Anterior cingulate cortex (tissue), 58 donors: ENCODE results near the gene PDLIM1.

Experiments used
- DNase-seq, 58 donors: peaks; one replicate each; lab custom pipeline; 2025; lab: John Stamatoyannopoulos, UW

PDLIM1 gene

DNA sequence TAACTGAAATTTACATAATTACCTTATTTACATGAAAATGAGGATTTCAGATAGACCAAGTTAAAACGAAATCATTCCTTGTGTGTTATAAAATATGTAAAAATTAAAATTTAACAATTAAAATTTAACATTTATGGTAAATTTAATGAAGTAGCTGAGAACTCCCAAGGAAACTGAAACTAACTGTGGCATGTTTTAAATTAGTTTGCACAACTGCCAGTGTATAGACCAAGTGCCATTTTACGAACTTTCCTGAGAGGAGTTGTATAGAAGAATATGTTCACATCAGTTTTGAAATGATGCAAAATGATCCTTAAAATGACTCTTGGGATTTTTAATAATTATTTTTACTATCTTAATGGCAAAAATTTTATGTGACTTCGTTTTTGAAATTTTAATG lies 23.6 kb downstream of the PDLIM1 start:
- DNase-seq: no peak

DNA sequence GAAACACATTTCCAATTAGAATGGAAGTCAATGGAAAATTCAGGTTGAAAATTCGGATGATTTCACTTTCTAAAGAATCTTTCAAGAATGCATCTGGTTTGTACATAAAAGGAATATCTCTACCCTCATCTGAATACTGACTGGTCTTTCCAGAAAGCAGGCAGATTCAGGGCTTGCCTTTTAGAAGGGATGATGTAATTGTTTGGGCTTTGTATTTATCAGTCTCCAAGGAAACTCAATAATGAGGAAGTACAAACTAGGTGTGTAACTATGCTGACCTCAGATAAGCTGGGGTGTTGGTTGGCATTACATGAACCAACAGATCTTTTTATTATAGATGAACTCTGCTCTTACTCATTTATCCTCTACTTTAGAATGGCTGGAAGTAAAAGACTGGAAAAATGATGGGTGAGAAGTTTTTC lies 24.1 kb downstream of the PDLIM1 start:
- DNase-seq: no peak

DNA sequence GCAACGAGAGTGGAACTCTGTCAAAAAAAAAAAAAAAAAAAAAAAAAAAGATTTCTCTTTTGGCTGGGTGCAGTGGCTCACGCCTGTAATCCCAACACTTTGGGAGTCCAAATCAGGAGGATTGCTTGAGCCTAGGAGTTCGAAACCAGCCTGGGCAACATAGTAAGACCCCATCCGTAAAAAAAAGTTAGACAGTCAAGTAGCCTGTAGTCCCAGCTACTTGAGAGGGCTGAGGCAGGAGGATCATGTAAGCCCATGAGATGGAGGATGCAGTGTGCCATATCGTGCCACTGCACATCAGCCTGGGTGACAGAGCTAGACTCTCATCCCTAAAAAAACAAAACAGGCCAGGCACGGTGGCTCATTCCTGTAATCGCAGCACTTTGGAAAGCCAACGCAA lies 25.2 kb downstream of the PDLIM1 start:
- DNase-seq: no peak

DNA sequence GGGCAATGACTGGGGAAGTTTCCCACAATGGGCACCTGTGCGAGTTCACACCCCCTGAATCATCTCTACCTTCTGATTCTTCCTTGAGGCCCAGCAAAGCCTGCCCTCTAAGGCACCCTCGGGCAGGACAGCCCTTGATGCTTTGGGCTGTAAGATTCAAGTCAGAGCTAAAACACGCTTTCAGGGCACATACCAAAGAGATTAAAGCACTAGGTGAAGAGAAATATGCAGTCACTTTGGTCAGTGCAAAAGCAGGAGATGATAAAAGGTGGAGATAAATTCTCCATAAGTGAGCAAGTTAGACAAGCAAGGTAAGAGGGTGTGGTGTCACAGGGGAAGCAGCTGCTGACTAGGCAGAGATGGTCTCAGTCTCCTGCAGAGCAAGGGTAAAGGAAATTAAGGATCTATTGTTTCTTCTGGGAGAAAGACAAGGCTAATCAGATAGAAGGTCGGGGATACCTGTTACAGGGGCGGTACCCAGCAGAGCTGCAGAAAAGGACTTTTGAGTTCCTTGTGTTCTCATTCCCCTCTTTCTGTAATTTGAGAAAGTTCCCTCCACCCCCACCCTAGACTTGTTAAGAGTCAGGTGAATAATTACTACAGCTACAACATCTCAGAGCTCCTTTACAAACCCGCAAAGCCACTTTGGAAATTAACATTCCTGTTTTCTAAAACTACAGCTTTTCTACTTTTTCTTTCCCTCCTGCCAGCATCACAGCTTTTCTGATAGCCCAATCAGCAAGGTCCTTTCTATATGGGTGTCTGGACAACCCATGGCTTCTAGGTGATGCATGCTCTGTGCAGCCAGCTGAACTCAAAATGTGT lies 26.4 kb downstream of the PDLIM1 start:
- no peak for DNase-seq

DNA sequence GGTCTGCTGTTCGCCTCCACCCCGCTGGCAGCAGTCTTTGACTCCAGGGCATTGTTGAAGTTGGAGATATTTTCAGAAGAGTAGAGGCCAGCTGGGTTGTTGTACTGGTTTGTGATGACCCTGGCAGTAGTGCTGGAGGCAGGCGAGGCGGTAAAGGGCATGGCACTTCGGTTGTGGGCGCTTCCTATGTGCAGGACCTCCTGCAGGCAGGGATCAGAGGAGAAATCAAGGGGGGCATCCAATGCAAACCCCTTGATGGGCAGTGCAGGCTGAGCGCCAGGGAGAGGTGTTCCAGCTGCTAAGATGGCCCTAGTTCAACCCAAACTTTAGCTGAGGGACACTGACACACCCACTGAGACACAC lies 27.0 kb downstream of the PDLIM1 start:
- DNase-seq: no peak

DNA sequence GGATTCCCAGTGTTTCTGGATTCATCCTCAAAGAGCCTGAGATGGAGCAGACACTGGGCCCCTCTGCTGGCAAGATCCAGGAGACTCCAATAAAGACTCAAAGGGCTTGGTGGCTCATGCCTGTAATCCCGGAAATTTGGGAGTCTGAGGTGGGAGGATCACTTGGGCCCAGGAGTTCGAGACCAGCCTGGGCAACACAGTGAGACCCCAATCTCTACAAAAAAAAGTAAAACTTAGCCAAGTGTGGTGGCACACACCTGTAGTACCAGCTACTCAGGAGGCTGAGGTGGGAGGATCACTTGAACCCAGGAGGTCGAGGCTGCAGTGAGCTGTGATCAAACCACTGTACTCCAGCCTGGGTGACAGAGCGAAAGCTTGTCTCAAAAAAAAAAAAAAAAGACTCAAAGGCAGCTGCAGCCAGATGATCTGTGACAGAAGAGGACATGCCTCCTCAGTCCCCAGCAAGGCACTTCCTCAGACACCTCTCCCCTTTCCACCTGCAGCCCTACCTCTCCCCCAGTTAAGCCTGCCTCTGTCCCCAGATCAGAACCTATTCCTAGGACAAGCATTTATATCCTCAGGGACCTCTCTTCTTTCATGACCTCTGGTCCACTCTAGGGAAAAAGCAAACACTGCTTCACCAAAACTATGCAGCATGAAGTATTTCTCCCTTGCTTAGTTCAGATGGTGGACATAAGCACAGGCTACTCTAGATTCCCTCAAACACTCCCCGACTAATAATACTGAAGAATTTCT lies 27.9 kb downstream of the PDLIM1 start:
- DNase-seq: no peak

DNA sequence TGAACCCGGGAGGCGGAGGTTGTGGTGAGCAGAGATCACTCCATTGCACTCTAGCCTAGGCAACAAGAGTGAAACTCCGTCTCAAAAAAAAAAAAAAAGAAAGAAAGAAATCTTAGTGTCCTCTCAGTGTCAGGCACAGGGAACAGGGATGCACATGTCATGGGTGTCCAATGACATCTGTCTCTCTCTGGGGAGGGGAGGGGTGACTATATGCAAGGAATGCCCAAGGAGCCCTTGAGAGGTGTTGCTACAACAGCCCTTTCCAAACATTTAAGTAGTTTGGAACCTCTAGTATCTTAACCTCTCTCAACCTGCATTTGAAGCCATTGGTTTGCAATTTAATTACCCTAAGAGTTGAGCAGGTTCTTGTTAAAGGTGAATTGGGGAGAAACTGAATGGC lies 28.9 kb downstream of the PDLIM1 start:
- DNase-seq: no peak

DNA sequence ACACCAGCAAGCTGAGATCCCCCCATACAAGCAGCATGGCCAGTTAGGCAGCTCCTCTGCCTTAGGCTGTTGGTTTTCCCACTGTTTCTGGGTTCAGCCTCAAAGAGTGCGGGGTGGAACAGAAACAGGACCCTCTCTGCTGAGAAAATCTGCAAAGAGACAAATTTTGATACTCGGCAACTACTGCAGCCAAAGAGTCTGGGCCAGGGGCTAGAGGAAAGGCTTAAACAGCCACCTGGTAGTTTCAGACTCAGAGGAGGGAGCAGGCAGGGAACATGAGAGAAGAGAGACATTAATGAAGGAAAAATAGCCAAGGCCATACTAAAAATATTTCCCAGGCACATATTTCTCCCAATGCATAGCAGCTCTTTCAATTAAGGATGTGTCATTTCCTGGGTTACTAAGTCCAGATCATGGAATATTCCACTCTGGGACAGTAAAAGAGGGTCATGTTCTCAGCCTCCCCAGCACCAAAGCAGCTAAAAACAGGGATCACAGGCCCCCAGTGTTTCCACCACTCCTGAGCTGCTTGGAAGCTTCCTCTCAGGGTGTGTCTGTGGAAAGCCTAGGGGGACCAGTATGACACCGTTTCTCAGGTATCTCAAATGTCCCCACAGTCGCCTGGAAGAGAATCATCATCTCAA lies 29.8 kb downstream of the PDLIM1 start:
- DNase-seq: no peak

DNA sequence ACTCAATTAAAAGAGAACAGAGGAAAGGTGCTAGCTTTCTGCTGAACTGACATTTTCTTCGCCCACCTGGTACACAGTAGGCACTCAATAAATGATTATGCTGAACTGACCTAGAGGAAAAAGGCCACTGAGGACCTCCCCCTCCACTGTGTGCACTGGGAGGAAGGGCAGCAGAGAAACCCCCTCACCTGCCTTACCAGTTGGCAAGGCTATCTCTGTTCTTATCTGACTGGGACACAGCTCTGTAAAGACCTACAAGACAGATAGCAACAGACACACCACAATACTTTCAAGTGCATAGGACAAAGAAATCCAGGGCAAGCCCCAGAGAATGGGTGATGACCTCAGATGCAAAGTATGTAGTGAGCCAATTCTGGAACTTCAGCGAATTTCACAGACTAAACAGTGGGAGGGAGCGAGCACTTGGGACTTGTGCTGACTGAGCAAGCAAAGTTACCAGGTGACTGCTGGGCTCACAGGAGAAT lies 30.4 kb downstream of the PDLIM1 start:
- DNase-seq: no peak

DNA sequence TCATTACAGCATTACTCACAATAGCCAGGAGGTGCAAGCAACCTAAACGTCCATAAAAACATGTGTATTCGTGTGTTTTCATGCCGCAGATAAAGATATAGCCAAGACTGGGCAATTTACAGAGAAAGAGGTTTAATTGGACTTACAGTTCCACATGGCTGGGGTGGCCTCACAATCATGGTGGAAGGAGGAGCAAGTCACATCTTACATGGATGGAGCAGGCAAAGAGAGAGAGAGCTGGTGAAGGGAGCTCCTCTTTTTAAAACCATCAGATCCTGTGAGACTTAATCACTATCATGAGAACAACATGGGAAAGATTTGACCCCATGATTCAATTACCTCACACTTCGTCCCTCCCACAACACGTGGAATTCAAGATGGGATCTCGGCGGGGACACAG lies 33.0 kb downstream of the PDLIM1 start:
- DNase-seq: no peak

DNA sequence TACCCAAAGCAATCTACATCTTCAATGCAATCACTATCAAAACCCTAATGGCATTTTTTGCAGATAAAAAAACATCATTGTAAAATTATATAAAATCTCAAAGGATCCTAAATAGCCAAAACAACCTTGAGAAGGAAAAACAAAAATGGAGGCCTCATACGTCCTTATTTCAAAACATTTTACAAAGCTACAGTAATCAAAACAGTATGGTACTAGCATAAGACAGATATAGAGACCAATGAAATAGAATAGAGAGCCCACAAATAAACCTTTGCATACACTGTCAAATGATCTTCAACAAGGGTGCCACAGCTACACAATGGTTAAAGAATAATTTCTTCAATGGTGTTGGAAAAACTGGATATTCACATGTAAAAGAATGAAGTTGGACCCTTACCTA lies 34.5 kb downstream of the PDLIM1 start:
- no peak for DNase-seq

DNA sequence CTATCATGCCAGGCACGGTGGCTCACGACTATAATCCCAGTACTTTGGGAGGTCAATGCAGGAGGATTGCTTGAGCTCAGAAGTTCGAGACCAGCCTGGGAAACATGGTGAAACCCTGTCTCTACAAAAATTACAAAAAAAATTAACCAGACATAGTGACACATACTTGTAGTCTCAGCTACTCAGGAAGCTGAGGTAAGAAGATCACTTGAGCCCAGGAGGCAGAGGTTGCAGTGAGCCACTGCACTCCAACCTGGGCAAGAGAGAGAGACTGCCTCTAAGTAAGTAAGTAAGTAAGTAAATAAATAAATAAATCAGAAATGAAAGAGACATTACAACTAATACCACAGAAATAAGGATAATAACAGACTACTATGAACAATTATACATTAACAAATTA lies 36.2 kb downstream of the PDLIM1 start:
- DNase-seq: no peak

DNA sequence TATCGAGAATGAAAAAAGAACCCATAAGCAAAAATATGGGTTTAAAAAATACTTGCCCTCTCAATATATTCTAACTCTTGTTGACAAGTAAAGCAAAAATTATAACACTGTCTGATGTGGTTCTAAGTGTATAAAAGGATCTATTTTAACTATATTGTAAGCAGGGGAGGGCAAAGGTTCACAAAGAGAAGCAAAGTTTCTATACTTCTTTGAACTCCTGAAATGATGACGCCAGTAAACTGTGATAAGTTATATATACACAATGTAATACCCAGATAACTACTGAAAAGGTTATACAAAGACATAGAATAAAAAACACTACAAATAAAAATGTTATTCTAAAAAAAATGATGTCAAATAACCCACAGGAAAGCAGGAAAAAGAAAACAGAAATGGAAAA lies 37.1 kb downstream of the PDLIM1 start:
- DNase-seq: no peak

DNA sequence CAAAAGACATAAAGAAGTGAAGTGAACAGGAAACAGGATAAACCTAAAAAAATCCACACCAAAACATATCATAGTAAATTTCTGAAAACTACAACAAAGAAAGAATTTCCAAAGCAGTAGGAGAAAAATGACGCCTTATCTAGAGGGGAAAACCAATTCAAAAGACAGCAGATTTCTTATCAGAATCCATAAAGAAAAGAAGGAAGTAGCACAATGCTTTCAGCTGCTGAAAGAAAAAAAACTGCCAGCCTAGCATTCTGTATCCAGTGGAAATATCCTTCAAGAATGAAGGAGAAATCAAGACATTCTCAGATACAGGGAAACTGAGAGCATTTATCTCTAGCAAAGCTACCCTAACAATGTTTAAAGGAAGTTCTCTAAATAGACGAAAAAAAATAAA lies 37.8 kb downstream of the PDLIM1 start:
- DNase-seq: no peak

DNA sequence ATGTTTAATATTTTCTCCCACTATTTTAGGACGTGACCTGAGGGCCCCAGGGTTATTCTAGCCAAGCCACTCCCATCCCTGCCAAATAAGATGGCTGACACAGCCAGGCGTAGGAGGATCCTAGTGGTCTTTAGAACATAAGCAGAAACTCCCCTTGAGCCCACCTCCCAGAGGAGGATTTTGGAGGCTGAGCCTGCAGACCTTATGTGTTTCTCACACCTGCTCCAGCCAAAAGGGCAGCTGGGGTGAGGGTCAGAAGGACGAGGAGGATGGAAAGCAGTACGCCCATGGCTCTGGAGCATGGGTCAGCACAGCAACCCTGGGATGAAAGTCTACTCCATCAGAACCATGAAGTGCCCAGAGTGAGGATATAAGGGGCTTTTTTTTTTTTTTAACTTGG lies 39.9 kb downstream of the PDLIM1 start:
- no peak for DNase-seq

DNA sequence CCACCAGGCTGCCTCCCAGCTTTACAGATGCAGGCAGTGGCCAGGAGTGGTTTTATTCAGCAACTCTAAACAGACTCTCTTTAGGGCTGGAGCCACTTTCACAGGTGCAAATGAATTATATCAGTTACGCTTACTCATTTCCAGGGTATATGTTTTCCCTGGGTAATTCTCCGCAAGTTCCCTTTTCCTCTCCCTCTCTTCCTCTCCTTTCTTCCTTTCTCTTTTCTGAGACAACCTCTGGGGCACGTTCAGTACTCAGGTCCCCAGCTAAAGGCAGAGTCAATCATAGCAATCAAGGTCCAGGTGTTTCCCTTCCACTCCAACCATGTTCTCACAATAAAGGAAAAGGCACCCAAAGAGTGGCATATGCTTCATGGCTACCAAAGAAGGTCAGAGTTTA lies 41.3 kb downstream of the PDLIM1 start:
- DNase-seq: no peak

DNA sequence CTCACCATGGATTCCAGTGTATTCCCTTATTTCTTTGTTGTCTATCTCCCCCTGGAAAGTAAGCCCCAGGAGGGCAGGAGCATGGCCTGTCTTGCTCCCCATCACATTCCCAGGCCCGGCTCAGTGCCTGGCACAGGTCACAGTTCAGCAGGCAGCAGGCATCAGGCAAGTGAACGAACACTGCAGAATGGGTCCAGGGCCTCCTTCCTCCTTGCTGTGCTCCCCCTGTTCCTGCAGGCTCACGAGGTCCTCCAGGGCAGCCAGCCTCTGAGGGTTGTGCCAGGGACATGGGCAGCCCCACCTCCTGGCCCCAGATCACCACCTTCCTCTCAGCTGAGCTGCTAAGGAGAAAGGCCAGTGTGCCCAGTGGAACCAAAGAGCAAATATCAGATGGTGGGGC lies 41.8 kb downstream of the PDLIM1 start:
- no peak for DNase-seq

DNA sequence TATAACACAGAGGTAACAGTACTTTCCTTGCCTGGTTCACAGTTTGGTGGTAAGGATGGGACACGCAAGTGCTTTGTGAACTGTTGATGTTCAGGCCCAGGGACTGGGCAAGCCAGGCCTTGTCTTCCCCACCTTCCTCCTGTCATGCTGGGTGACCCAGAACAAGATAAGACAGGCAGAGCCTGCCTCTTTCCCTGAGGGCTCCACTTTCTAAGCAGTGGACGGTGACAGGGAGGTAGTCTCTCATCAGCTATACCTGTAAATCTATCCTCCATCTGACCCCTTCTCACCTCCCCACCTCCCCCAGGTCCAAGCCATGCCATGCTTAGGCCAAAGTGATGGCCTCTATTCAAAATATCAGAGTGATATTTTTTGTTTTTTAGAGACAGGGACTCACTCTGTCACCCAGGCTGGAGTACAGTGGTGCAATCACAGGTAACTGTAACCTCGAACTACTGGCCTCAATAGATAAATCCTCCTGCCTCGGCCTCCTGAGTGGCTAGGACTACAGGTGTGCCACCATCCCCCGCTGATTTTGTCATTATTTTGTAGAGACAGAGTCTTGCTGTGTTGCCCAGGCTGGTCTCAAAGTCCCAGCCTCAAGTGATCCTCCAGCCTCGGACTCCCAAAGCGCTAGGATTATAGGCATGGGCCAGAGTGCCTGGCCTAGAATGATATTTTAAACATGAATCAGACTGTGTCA lies 42.8 kb downstream of the PDLIM1 start:
- DNase-seq: no peak

DNA sequence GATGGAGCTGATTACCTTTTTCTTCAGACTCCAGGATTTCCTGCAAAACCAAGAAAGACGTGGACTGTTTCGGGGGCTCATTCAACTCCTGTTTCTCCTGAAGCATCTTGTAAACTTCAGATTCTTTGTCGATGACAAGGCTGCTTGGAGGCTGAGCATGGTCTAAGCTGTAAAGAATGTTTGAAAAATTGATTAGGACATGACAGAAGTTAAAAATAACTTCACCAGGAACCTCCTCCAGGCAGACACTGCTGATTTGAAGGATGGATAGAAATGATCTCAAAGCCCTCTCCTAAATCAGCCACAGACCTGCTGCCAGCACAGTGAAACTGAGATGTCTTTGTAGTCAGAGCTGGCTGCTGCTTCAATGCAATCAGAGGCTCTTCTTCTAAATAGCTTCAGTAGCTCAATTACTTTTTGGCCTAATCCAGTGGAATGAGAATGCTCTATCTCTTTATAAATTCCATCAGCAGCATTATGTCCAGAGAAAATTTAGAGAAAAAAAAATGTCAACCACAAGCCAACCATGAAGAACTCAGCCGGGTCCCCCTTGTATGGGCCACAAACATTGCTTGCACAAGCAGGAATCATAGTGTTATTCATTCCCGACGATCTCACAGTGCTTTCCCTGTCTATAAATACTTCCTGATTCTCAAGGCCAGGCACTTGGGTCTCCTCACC lies 43.5 kb downstream of the PDLIM1 start:
- peak in 2 of 58 donors; percentile 2 to 9 for DNase-seq

DNA sequence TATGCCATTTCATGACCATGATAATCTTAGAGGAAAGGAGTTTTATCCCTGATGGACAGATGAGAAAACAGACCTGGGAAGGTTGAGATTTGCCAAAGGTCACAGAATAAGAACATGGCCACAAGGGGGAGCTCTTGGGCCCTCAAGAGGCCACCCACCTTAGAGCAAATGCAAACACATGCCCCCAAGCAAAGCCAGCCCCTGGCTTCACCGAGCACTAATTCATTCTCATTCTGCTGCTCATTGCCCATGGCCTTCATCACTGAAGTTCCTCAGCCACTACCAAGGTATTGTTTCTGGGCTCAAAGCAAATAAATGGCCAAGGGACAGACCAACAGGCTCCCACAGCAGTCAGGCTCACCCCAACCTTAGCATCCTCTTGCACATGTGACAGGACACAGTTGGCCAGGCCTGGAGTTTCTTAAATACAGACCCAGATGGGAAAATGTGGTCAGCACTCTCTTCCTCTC lies 44.2 kb downstream of the PDLIM1 start:
- DNase-seq: peak in 16 of 58 donors; percentile 1 to 60 (median 12)
